Measurements from ENCODE around the gene OSMR. TPM values are rescaled to one million over a fixed set of nuclear protein-coding genes. Genes with fewer than 3 reads are reported as not detected.

OSMR gene
- polyA plus RNA-seq, 4 donors = 0.22 to 9.2 (median 1.7) TPM

DNA sequence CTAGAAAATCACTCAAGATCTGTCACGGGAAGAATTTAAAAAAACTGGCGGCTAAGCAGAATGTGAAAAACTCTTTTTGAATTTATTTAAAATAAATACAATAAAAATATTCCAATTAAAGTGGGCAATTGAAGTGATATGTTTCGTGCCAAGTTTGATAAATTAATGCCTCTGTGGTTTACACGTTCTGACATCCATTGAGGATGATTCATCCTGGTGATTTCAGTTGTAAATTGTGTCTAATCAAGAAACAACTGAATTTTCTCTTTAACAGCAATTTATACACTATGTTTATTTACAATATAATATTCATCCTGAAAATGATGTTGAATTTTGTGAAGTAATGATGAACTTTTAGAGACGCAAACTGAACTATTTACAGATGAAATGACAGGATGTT is 21.0 kb upstream of the OSMR start:
- Histone ChIP-seq H3K4me1 (ENCODE audit: control insufficient read depth in 3 of 3, insufficient read depth in 2 of 3, low read depth in 1 of 3, low read length in 2 of 3) (no peaks in the 10 kb centered on the region), H3K27ac (ENCODE audit: low read depth in 1 of 3, low read length in 2 of 3) (no peak overlapping the region), H3K27me3 (ENCODE audit: control insufficient read depth in 3 of 3, insufficient read depth in 3 of 3, low read length in 3 of 3) (no peaks in the 10 kb centered on the region), H3K36me3 (ENCODE audit: control insufficient read depth in 3 of 3, insufficient read depth in 2 of 3, low read depth in 1 of 3, low read length in 3 of 3) (no peaks in the 10 kb centered on the region), H3K4me3 (ENCODE audit: low read depth in 1 of 3, low read length in 3 of 3) (no peak overlapping the region), H3K9me3 (ENCODE audit: control insufficient read depth in 2 of 2, insufficient read depth in 1 of 2, low read depth in 1 of 2, low read length in 1 of 2) (peaks cover 0 to 9% of the 10 kb centered on the region in 2 donors)
- FAIRE-seq = no peak
- 58 to 66% (median 60%) methylated on average over 5 of the region's 5 CpGs for WGBS, 3 donors
- no peak for DNase-seq

DNA sequence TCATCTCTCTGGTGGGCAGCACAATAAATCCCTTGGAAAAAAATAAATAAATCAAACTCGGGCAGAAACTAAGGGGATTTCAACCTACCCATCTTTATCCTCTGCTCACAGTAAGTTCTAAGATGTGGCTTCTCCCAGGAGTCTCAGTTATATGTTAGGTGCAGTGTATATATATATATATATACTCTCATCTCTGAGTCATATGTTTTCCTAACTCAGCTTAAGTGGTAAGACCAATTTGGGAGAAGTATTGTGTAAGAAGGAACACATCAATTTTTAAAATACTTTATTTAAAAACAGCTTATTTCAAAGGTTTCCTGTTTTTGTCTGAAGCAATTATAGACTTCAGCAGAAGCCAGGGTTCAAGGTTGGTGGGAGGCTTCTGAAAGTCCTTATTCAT is 20.3 kb upstream of the OSMR start:
- FAIRE-seq = no peak
- H3K4me3 ChIP-seq (ENCODE audit: low read depth in 1 of 3, low read length in 3 of 3) = no peak overlapping the region
- H3K4me1 ChIP-seq (ENCODE audit: control insufficient read depth in 3 of 3, insufficient read depth in 2 of 3, low read depth in 1 of 3, low read length in 2 of 3) = no peaks in the 10 kb centered on the region
- no peaks in the 10 kb centered on the region for H3K36me3 ChIP-seq (ENCODE audit: control insufficient read depth in 3 of 3, insufficient read depth in 2 of 3, low read depth in 1 of 3, low read length in 3 of 3)
- DNase-seq = no peak
- H3K9me3 ChIP-seq (ENCODE audit: control insufficient read depth in 2 of 2, insufficient read depth in 1 of 2, low read depth in 1 of 2, low read length in 1 of 2) = peaks cover 0 to 9% of the 10 kb centered on the region in 2 donors
- no peak overlapping the region for H3K27ac ChIP-seq (ENCODE audit: low read depth in 1 of 3, low read length in 2 of 3)
- WGBS, 3 donors = 38 to 50% (median 50%) methylated on average over 1 of the region's 1 CpG
- no peaks in the 10 kb centered on the region for H3K27me3 ChIP-seq (ENCODE audit: control insufficient read depth in 3 of 3, insufficient read depth in 3 of 3, low read length in 3 of 3)

DNA sequence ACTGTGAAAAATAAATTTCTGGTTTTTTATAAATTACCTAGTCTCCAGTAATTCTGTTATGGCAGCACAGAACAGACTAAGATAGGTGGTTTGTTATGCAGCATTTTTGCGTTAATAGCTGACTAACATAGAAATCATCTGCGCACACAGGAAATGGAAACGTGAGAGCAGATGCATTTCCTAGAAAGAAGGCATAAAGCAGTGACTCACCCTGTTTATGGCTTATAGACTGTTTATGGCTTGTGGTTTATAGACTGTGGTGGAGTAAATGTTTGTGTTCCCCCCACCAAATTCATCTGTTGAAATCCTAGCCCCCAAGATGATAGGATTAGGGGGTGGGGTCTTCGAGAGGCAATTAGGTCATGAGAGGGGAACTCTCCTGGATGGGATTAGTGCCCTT is 18.3 kb upstream of the OSMR start:
- FAIRE-seq (no peak), DNase-seq (no peak)
- peaks cover 0 to 2% of the 10 kb centered on the region in 2 donors for H3K9me3 ChIP-seq (ENCODE audit: control insufficient read depth in 2 of 2, insufficient read depth in 1 of 2, low read depth in 1 of 2, low read length in 1 of 2)
- no peaks in the 10 kb centered on the region for H3K27me3 ChIP-seq (ENCODE audit: control insufficient read depth in 3 of 3, insufficient read depth in 3 of 3, low read length in 3 of 3)
- H3K36me3 ChIP-seq (ENCODE audit: control insufficient read depth in 3 of 3, insufficient read depth in 2 of 3, low read depth in 1 of 3, low read length in 3 of 3) = no peaks in the 10 kb centered on the region
- H3K4me3 ChIP-seq (ENCODE audit: low read depth in 1 of 3, low read length in 3 of 3) = no peak overlapping the region
- WGBS, 3 donors = 53 to 68% (median 65%) methylated on average over 4 of the region's 4 CpGs
- no peak overlapping the region for H3K27ac ChIP-seq (ENCODE audit: low read depth in 1 of 3, low read length in 2 of 3)
- no peaks in the 10 kb centered on the region for H3K4me1 ChIP-seq (ENCODE audit: control insufficient read depth in 3 of 3, insufficient read depth in 2 of 3, low read depth in 1 of 3, low read length in 2 of 3)

DNA sequence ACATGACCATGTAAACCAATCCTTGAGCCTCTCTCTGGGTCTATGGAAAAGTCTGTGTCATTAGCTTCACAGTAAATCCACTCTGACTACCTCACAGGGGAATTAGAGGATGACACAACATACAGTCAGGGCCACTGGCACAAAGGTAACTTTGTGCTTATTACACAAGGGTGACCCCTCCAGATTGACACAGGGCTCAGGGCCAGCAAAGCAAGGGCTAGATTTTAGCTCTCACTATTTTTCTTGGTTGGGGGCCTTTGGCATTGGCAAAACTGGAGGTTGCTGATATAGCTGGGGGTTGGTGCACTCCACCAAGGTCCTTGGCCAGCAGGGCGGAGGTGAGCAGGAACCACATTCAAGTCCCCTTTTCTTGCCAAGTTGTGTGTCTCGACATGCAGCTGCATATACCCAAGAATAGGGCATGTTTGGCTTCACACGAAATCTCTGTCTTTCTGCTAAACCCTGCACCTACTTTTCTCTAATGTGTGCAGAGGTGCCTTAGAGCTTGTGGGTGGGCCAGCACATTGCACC is 15.2 kb upstream of the OSMR start:
- no peaks in the 10 kb centered on the region for H3K27me3 ChIP-seq (ENCODE audit: control insufficient read depth in 3 of 3, insufficient read depth in 3 of 3, low read length in 3 of 3)
- no peaks in the 10 kb centered on the region for H3K36me3 ChIP-seq (ENCODE audit: control insufficient read depth in 3 of 3, insufficient read depth in 2 of 3, low read depth in 1 of 3, low read length in 3 of 3)
- no peaks in the 10 kb centered on the region for H3K9me3 ChIP-seq (ENCODE audit: control insufficient read depth in 2 of 2, insufficient read depth in 1 of 2, low read depth in 1 of 2, low read length in 1 of 2)
- no peak overlapping the region for H3K27ac ChIP-seq (ENCODE audit: low read depth in 1 of 3, low read length in 2 of 3)
- H3K4me1 ChIP-seq (ENCODE audit: control insufficient read depth in 3 of 3, insufficient read depth in 2 of 3, low read depth in 1 of 3, low read length in 2 of 3) = no peaks in the 10 kb centered on the region
- no peak overlapping the region for H3K4me3 ChIP-seq (ENCODE audit: low read depth in 1 of 3, low read length in 3 of 3)
- whole genome bisulfite sequencing, 3 donors = 73 to 81% (median 77%) methylated on average over 3 of the region's 3 CpGs
- DNase-seq (no peak), FAIRE-seq (no peak)

DNA sequence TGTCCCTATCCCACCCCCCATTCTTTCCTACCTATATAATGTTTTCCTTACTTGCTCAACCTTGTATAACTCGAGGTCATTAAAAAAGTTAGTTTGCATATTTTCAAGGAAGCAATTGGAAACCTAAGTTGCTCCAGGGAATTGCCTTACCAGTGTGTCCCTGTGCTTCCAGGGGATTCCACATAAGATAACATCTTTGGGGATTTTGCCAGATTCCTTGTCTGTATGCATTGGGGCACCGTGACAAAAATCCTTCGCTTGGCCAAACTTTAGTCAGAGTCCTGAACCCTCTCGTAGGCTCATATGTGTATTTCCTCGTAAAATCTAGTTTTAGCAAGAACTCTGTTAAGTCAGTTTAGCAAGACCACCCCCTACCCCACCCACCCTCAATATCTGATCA is 14.7 kb upstream of the OSMR start:
- Histone ChIP-seq H3K36me3 (ENCODE audit: control insufficient read depth in 3 of 3, insufficient read depth in 2 of 3, low read depth in 1 of 3, low read length in 3 of 3) (no peaks in the 10 kb centered on the region), H3K27ac (ENCODE audit: low read depth in 1 of 3, low read length in 2 of 3) (no peak overlapping the region), H3K4me1 (ENCODE audit: control insufficient read depth in 3 of 3, insufficient read depth in 2 of 3, low read depth in 1 of 3, low read length in 2 of 3) (no peaks in the 10 kb centered on the region), H3K27me3 (ENCODE audit: control insufficient read depth in 3 of 3, insufficient read depth in 3 of 3, low read length in 3 of 3) (no peaks in the 10 kb centered on the region), H3K4me3 (ENCODE audit: low read depth in 1 of 3, low read length in 3 of 3) (no peak overlapping the region), H3K9me3 (ENCODE audit: control insufficient read depth in 2 of 2, insufficient read depth in 1 of 2, low read depth in 1 of 2, low read length in 1 of 2) (no peaks in the 10 kb centered on the region)
- FAIRE-seq (no peak), DNase-seq (no peak)
- WGBS, 3 donors = 66 to 80% (median 80%) methylated on average over 5 of the region's 5 CpGs

DNA sequence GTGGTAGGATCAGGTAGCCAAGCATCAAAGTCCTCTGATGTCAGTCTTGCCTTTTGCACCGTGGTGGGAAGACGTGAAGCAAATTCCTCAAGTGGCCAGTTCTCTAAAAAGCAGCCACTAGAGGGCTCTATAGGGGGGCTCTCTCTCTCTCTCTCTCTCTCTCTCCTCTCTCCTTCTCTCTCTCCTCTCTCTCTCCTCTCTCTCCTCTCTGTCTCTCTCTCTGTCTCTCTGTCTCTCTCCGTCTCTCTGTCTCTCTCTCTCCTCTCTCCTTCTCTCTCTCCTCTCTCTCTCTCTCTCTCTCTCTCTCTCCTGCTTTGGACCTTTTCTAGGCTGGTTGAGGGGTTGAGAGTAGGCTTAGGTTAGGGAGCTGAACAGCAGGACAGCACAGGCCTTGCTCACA is 13.9 kb upstream of the OSMR start:
- no peak for FAIRE-seq
- Histone ChIP-seq H3K36me3 (ENCODE audit: control insufficient read depth in 3 of 3, insufficient read depth in 2 of 3, low read depth in 1 of 3, low read length in 3 of 3) (no peaks in the 10 kb centered on the region), H3K4me1 (ENCODE audit: control insufficient read depth in 3 of 3, insufficient read depth in 2 of 3, low read depth in 1 of 3, low read length in 2 of 3) (no peaks in the 10 kb centered on the region), H3K27me3 (ENCODE audit: control insufficient read depth in 3 of 3, insufficient read depth in 3 of 3, low read length in 3 of 3) (no peaks in the 10 kb centered on the region), H3K27ac (ENCODE audit: low read depth in 1 of 3, low read length in 2 of 3) (no peak overlapping the region), H3K9me3 (ENCODE audit: control insufficient read depth in 2 of 2, insufficient read depth in 1 of 2, low read depth in 1 of 2, low read length in 1 of 2) (no peaks in the 10 kb centered on the region), H3K4me3 (ENCODE audit: low read depth in 1 of 3, low read length in 3 of 3) (no peak overlapping the region)
- DNase-seq = no peak
- WGBS, 3 donors = 30 to 35% (median 32%) methylated on average over 3 of the region's 3 CpGs

DNA sequence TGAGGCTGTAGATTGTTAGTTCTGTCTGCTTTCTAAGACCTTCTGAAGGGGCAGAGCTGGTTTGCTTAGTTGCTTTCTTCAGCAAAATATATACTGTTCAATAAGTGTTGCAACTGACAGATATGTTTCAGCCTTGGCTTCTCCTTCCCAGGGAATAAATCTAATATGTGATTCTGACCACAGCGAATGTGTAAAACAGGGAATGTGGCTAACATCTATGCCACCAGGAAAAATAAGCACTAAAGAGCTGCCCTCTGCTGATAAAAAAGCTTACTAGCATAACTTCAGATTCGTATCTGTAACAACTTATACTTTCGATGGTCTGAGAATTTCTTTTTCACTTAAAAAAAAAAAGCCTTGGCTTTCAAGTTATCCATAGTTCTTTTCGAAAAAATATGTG is 13.0 kb upstream of the OSMR start:
- DNase-seq (no peak), FAIRE-seq (no peak)
- no peaks in the 10 kb centered on the region for H3K36me3 ChIP-seq (ENCODE audit: control insufficient read depth in 3 of 3, insufficient read depth in 2 of 3, low read depth in 1 of 3, low read length in 3 of 3)
- 64 to 76% (median 74%) methylated on average over 4 of the region's 4 CpGs for WGBS, 3 donors
- H3K4me1 ChIP-seq (ENCODE audit: control insufficient read depth in 3 of 3, insufficient read depth in 2 of 3, low read depth in 1 of 3, low read length in 2 of 3) = no peaks in the 10 kb centered on the region
- H3K9me3 ChIP-seq (ENCODE audit: control insufficient read depth in 2 of 2, insufficient read depth in 1 of 2, low read depth in 1 of 2, low read length in 1 of 2) = no peaks in the 10 kb centered on the region
- H3K27ac ChIP-seq (ENCODE audit: low read depth in 1 of 3, low read length in 2 of 3) = no peak overlapping the region
- no peaks in the 10 kb centered on the region for H3K27me3 ChIP-seq (ENCODE audit: control insufficient read depth in 3 of 3, insufficient read depth in 3 of 3, low read length in 3 of 3)
- no peak overlapping the region for H3K4me3 ChIP-seq (ENCODE audit: low read depth in 1 of 3, low read length in 3 of 3)

DNA sequence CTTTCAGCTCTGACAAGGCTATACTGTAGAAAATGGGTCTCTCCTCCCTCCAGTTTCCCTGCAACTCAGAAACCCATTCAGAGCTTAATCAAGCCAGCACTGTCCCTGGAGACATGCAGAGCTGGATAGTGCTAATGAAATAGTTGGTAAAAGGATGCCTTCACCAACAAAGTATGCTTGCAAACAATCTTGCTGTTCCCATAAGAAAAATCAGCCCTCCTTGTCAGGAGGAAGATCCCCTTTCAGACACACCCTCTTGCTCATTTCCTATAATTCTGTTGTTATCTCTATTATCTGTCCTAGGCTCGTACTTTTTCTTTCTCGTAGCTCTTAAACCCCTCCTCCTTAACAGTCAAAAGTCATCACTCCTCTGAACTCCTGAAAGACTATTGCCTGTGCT is 9.9 kb upstream of the OSMR start:
- H3K27me3 ChIP-seq (ENCODE audit: control insufficient read depth in 3 of 3, insufficient read depth in 3 of 3, low read length in 3 of 3) = no peaks in the 10 kb centered on the region
- WGBS, 3 donors = 8 to 31% (median 19%) methylated on average over 2 of the region's 2 CpGs
- H3K9me3 ChIP-seq (ENCODE audit: control insufficient read depth in 2 of 2, insufficient read depth in 1 of 2, low read depth in 1 of 2, low read length in 1 of 2) = no peaks in the 10 kb centered on the region
- FAIRE-seq (no peak), DNase-seq (no peak)
- H3K27ac ChIP-seq (ENCODE audit: low read depth in 1 of 3, low read length in 2 of 3) = no peak overlapping the region
- H3K36me3 ChIP-seq (ENCODE audit: control insufficient read depth in 3 of 3, insufficient read depth in 2 of 3, low read depth in 1 of 3, low read length in 3 of 3) = no peaks in the 10 kb centered on the region
- H3K4me1 ChIP-seq (ENCODE audit: control insufficient read depth in 3 of 3, insufficient read depth in 2 of 3, low read depth in 1 of 3, low read length in 2 of 3) = no peaks in the 10 kb centered on the region
- no peak overlapping the region for H3K4me3 ChIP-seq (ENCODE audit: low read depth in 1 of 3, low read length in 3 of 3)

DNA sequence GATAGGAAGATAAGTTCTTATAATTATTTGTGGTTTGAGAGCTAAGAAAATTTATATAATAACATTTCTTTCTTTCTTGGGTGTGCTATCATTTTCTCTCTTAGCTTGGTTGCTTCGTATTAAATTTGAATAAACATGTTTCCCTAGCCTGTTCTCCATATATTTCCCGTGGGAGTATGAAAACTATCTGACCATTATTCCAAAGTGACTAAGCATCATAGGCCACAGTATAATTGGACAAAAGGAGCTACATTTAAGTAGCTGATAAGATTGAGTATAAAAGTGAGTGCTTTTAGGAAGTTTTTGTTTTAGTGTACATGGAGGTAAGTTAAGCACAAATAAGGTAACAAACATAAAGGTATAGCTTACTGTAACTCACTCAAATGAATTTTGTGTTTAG is 8.4 kb upstream of the OSMR start:
- no peak for FAIRE-seq

More for the DNA sequence above, 8.4 kb upstream of the OSMR start:
- 68 to 76% (median 74%) methylated on average over 2 of the region's 2 CpGs for WGBS, 3 donors
- no peak overlapping the region for H3K4me3 ChIP-seq (ENCODE audit: low read depth in 1 of 3, low read length in 3 of 3)
- H3K27ac ChIP-seq (ENCODE audit: low read depth in 1 of 3, low read length in 2 of 3) = no peak overlapping the region
- H3K9me3 ChIP-seq (ENCODE audit: control insufficient read depth in 2 of 2, insufficient read depth in 1 of 2, low read depth in 1 of 2, low read length in 1 of 2) = no peaks in the 10 kb centered on the region
- no peak for DNase-seq
- no peaks in the 10 kb centered on the region for H3K4me1 ChIP-seq (ENCODE audit: control insufficient read depth in 3 of 3, insufficient read depth in 2 of 3, low read depth in 1 of 3, low read length in 2 of 3)
- no peaks in the 10 kb centered on the region for H3K27me3 ChIP-seq (ENCODE audit: control insufficient read depth in 3 of 3, insufficient read depth in 3 of 3, low read length in 3 of 3)
- H3K36me3 ChIP-seq (ENCODE audit: control insufficient read depth in 3 of 3, insufficient read depth in 2 of 3, low read depth in 1 of 3, low read length in 3 of 3) = no peaks in the 10 kb centered on the region

Data from small intestine (tissue), 7 donors.